Activated CD8-positive, alpha-beta T cell treated with anti-CD3 and anti-CD28 coated beads for 36 hours (primary cell): ENCODE results near the gene ZNF597. TPM values are rescaled to one million over a fixed set of nuclear protein-coding genes. Genes with fewer than 3 reads are reported as not detected.
A peak's percentile ranks its signal among the peaks of the same experiment; 100 is the strongest.

ENCODE experiments used
- ATAC-seq: fragments of 200-7000 bp; cut with Tn5 transposase; one replicate; pipeline ENCODE4 v1.10.0; 2021; ENCODE audit warnings: mild to moderate bottlenecking, moderate library complexity
- CTCF ChIA-PET: fragments of 350-600 bp; sonication (Branson Sonifier 250); formaldehyde crosslinking; loops from one replicate; lab custom pipeline; 2021; ENCODE audit warnings: antibody characterized with exemption; lab: Charles Lee
- POLR2A ChIA-PET: fragments of 350-600 bp; sonication (Branson Sonifier 250); formaldehyde crosslinking; loops from one replicate; lab custom pipeline; 2021; ENCODE audit warnings: antibody characterized with exemption; lab: Charles Lee
- DNase-seq: peaks from one replicate; pipeline ENCODE4 v3.0.0-alpha.2; 2020
- H3K27ac Mint-ChIP-seq: one replicate; pipeline ENCODE4 v1.8.0; 2021; ENCODE audit warnings: mild to moderate bottlenecking, mixed read lengths
- H3K27me3 Mint-ChIP-seq: one replicate; pipeline ENCODE4 v1.8.0; 2021; ENCODE audit warnings: mixed read lengths
- H3K36me3 Mint-ChIP-seq: one replicate; pipeline ENCODE4 v1.8.0; 2021; ENCODE audit warnings: low read depth, mixed read lengths
- H3K4me1 Mint-ChIP-seq: one replicate; pipeline ENCODE4 v1.8.0; 2021; ENCODE audit warnings: low read depth, mixed read lengths
- H3K4me3 Mint-ChIP-seq: one replicate; pipeline ENCODE4 v1.8.0; 2021; ENCODE audit warnings: mild to moderate bottlenecking, moderate library complexity, mixed read lengths
- H3K9me3 Mint-ChIP-seq: one replicate; pipeline ENCODE4 v1.8.0; 2021; ENCODE audit warnings: mixed read lengths
- CTCF ChIP-seq: fragments of 200-600 bp; IDR thresholded peaks from one replicate; pipeline ENCODE4 v1.8.0; 2022; ENCODE audit warnings: antibody characterized with exemption, mild to moderate bottlenecking
- intact Hi-C: fragments of 100-400 bp; cut with micrococcal nuclease; formaldehyde crosslinking; loops from one replicate; pipeline ENCODE4 v1.10.0; 2022
- total RNA-seq, 2 experiments: library from RNA; stranded (reverse); gene quantifications; one replicate each; pipeline ENCODE4 v1.2.3, GENCODE V29; 2021

Gene ZNF597
- total RNA-seq, 2 experiments from 2014 or later, result 1.6 to 1.8 TPM

GRCh38 chr16:3469736-3470135, 26.4 kb upstream of the ZNF597 start:
- TF ChIP-seq CTCF, result no peak
- peaks cover 20% of the 10 kb centered on the region for H3K36me3 Mint-ChIP-seq
- ChIA-PET POLR2A (no interaction called here), CTCF (interaction anchor here (1.3 kb wide), 1 partner anchor 9 kb away, joined by 4 read pairs; no protein-coding TSS in a partner anchor)
- H3K27me3 Mint-ChIP-seq, result no peaks in the 10 kb centered on the region
- H3K9me3 Mint-ChIP-seq, result no peaks in the 10 kb centered on the region
- H3K4me3 Mint-ChIP-seq, result no peak overlapping the region
- H3K4me1 Mint-ChIP-seq, result peaks cover 54% of the 10 kb centered on the region
- no peak for ATAC-seq
- intact Hi-C loops, result no loop called here
- no peak for DNase-seq
- H3K27ac Mint-ChIP-seq, result no peak overlapping the region

- no peaks in the 10 kb centered on the region for H3K27me3 Mint-ChIP-seq
- POLR2A ChIA-PET, result no interaction called here
- no peak for TF ChIP-seq CTCF
- H3K27ac Mint-ChIP-seq, result peak overlapping the region; percentile 80
- no peak for ATAC-seq
- no peak overlapping the region for H3K4me3 Mint-ChIP-seq
- no peaks in the 10 kb centered on the region for H3K9me3 Mint-ChIP-seq
- CTCF ChIA-PET, result no interaction called here
- peaks cover 24% of the 10 kb centered on the region for H3K36me3 Mint-ChIP-seq
- DNase-seq, result no peak
- H3K4me1 Mint-ChIP-seq, result peaks cover 61% of the 10 kb centered on the region
- intact Hi-C loops, result no loop called here
Measured at GRCh38 chr16:3468501-3468900, 25.2 kb upstream of the ZNF597 start.

- H3K36me3 Mint-ChIP-seq, result peaks cover 20% of the 10 kb centered on the region
- peaks cover 58% of the 10 kb centered on the region for H3K4me1 Mint-ChIP-seq
- CTCF ChIA-PET, result no interaction called here
- TF ChIP-seq CTCF, result no peak
- POLR2A ChIA-PET, result no interaction called here
- no peaks in the 10 kb centered on the region for H3K9me3 Mint-ChIP-seq
- peak; percentile 72 for ATAC-seq
- H3K27ac Mint-ChIP-seq, result peak overlapping the region; percentile 80
- DNase-seq, result peak; percentile 23
- intact Hi-C loops, result no loop called here
- H3K4me3 Mint-ChIP-seq, result no peak overlapping the region
- no peaks in the 10 kb centered on the region for H3K27me3 Mint-ChIP-seq
Measured at GRCh38 chr16:3467921-3468320, 24.6 kb upstream of the ZNF597 start.

- Mint-ChIP-seq H3K4me1 (peaks cover 57% of the 10 kb centered on the region), H3K36me3 (peaks cover 16% of the 10 kb centered on the region), H3K9me3 (no peaks in the 10 kb centered on the region), H3K27me3 (no peaks in the 10 kb centered on the region), H3K4me3 (no peak overlapping the region), H3K27ac (peak overlapping the region; percentile 80)
- intact Hi-C loops, result no loop called here
- CTCF ChIA-PET, result no interaction called here
- TF ChIP-seq CTCF, result no peak
- no peak for DNase-seq
- POLR2A ChIA-PET, result interaction anchor here (0.6 to 1.2 kb wide), 2 partner anchors 23 to 35 kb away, joined by 3 read pairs; no protein-coding TSS in a partner anchor
- no peak for ATAC-seq
Measured at GRCh38 chr16:3467182-3467581, 23.9 kb upstream of the ZNF597 start.

- no peak for TF ChIP-seq CTCF
- Mint-ChIP-seq H3K9me3 (no peaks in the 10 kb centered on the region), H3K4me1 (peaks cover 65% of the 10 kb centered on the region), H3K27me3 (no peaks in the 10 kb centered on the region), H3K27ac (peak overlapping the region; percentile 31), H3K4me3 (no peak overlapping the region), H3K36me3 (peaks cover 16% of the 10 kb centered on the region)
- intact Hi-C loops, result no loop called here
- DNase-seq, result no peak
- no peak for ATAC-seq
- POLR2A ChIA-PET, result interaction anchor here (0.9 to 1.2 kb wide), 2 partner anchors 22 to 34 kb away, joined by 3 read pairs; partner anchors contain the start of genes NAA60 and ZNF597
- CTCF ChIA-PET, result no interaction called here
Measured at GRCh38 chr16:3465911-3466584, 22.7 kb upstream of the ZNF597 start.
